Naive B cell (primary cell): ENCODE data around the gene SSR1. TPM values are rescaled to one million over a fixed set of nuclear protein-coding genes. Genes with fewer than 3 reads are reported as not detected.
"Not testable (repeated sequence)": the region's sequence is repeated elsewhere in the genome, so short reads cannot be mapped to it uniquely, and the experiment has no call there.

Source experiments
- ATAC-seq, 2 donors: fragments of 150-1000 bp; cut with Tn5 transposase; 2 replicates each; pipeline ENCODE4 v1.10.0; 2021; ENCODE audit warnings: low read depth in 2 of 2, mild to moderate bottlenecking in 2 of 2, moderate library complexity in 2 of 2
- DNase-seq: peaks from one replicate; pipeline ENCODE4 v3.0.0; 2022
- H3K27ac Mint-ChIP-seq, 6 donors: one replicate each; pipeline ENCODE4 v1.8.0; 2020 to 2022; ENCODE audit warnings: mild to moderate bottlenecking in 6 of 6, mixed read lengths in 6 of 6, moderate library complexity in 5 of 6, inconsistent platforms in 2 of 6
- H3K27me3 Mint-ChIP-seq, 3 donors: one replicate each; pipeline ENCODE4 v1.8.0; 2021 to 2022; ENCODE audit warnings: mixed read lengths in 3 of 3, mild to moderate bottlenecking in 1 of 3
- H3K36me3 Mint-ChIP-seq, 2 donors: one replicate each; pipeline ENCODE4 v1.8.0; 2020 to 2022; ENCODE audit warnings: mixed read lengths in 2 of 2, inconsistent platforms in 1 of 2, mild to moderate bottlenecking in 1 of 2
- H3K4me1 Mint-ChIP-seq, 3 donors: one replicate each; pipeline ENCODE4 v1.8.0; 2020 to 2022; ENCODE audit warnings: mixed read lengths in 3 of 3, inconsistent platforms in 1 of 3, mild to moderate bottlenecking in 1 of 3, moderate library complexity in 1 of 3
- H3K4me3 Mint-ChIP-seq, 8 donors: one replicate each; pipeline ENCODE4 v1.8.0; 2020 to 2022; ENCODE audit warnings: mild to moderate bottlenecking in 8 of 8, mixed read lengths in 8 of 8, moderate library complexity in 8 of 8, inconsistent platforms in 2 of 8
- H3K9me3 Mint-ChIP-seq, 7 donors: one replicate each; pipeline ENCODE4 v1.8.0; 2020 to 2022; ENCODE audit warnings: mixed read lengths in 7 of 7, mild to moderate bottlenecking in 5 of 7, inconsistent platforms in 2 of 7, moderate library complexity in 1 of 7
- polyA plus RNA-seq, 6 donors: library from polyadenylated mRNA; unstranded; fragments of 300-500 nt; fragmentation: Illumina TruSeq; gene quantifications; one replicate each; pipeline ENCODE4 v1.2.3, GENCODE V29; 2021; ENCODE audit warnings: low read depth in 6 of 6

SSR1 gene
- polyA plus RNA-seq, 6 donors from 2014 or later: 122 to 167 (median 147) TPM

DNA sequence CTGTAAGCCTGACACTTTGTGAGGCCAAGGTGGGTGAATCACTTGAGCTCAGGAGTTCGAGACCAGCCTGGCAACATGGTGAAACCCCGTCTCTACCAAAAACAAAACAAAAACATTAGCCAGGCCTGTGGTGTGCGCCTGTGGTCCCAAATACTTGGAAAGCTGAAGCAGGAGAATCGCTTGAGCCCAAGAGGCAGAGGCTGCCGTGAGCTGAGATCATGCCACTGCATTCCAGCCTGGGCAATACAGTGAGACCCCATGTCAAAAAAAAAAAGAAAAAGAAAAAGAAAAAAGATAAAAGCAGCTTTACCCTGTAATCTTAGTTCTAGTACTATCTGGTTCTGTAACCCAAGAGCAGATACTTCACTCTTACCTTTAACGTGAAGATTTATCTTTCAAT, 27.6 kb downstream of the SSR1 start:
- H3K36me3 Mint-ChIP-seq: peaks cover 0 to 11% of the 10 kb centered on the region in 2 donors
- H3K27ac Mint-ChIP-seq: peak overlapping the region in 2 of 6 donors; percentile 12 to 81
- H3K9me3 Mint-ChIP-seq: no peaks in the 10 kb centered on the region
- H3K4me3 Mint-ChIP-seq: no peak overlapping the region
- DNase-seq: no peak
- peaks cover 8 to 13% (median 10%) of the 10 kb centered on the region in 3 donors for H3K4me1 Mint-ChIP-seq
- ATAC-seq: no peak
- H3K27me3 Mint-ChIP-seq: no peaks in the 10 kb centered on the region

GRCh38 chr6:7283676-7284075, 29.3 kb downstream of the SSR1 start:
- Mint-ChIP-seq H3K27ac (peak overlapping the region in 4 of 6 donors; percentile 27 to 56 (median 42)), H3K4me1 (peaks cover 12 to 23% (median 14%) of the 10 kb centered on the region in 3 donors), H3K4me3 (no peak overlapping the region), H3K9me3 (no peaks in the 10 kb centered on the region), H3K27me3 (no peaks in the 10 kb centered on the region), H3K36me3 (peaks cover 0 to 11% of the 10 kb centered on the region in 2 donors)
- ATAC-seq (no peak), DNase-seq (no peak)

GRCh38 chr6:7282097-7282906, 30.7 kb downstream of the SSR1 start:
- Mint-ChIP-seq H3K4me3 (peak overlapping the region in 1 of 8 donors; percentile 5), H3K4me1 (peaks cover 25 to 37% (median 28%) of the 10 kb centered on the region in 3 donors), H3K9me3 (no peaks in the 10 kb centered on the region), H3K27ac (peak overlapping the region; percentile 36 to 87 (median 72)), H3K27me3 (no peaks in the 10 kb centered on the region), H3K36me3 (peaks cover 0 to 5% of the 10 kb centered on the region in 2 donors)
- DNase-seq (no peak), ATAC-seq (no peak)

DNA sequence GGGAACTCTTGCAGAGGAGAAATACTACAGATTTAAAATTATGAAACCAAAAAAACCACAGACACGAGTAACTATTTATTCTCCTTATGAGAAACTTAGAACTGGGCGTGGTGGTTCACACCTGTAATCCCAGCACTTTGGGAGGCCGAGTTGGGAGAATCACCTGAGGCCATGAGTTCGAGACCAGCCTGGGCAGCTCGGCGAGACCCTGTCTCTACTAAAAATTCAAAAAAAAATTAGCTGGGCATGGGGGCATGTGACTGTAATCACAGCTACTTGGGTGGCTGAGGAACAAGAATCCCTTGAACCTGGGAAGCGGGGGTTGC, 36.8 kb downstream of the SSR1 start:
- Mint-ChIP-seq H3K36me3 (no peaks in the 10 kb centered on the region), H3K4me3 (peak overlapping the region in 7 of 8 donors; percentile 34 to 88 (median 72)), H3K27ac (peak overlapping the region; percentile 61 to 95 (median 84)), H3K9me3 (no peaks in the 10 kb centered on the region), H3K27me3 (no peaks in the 10 kb centered on the region), H3K4me1 (peaks cover 26 to 43% (median 31%) of the 10 kb centered on the region in 3 donors)
- no peak for DNase-seq
- no peak for ATAC-seq

GRCh38 chr6:7274525-7274924, 38.5 kb downstream of the SSR1 start:
- H3K27me3 Mint-ChIP-seq, ATAC-seq, H3K36me3 Mint-ChIP-seq, H3K4me3 Mint-ChIP-seq, DNase-seq, H3K9me3 Mint-ChIP-seq: not testable (repeated sequence)
- Mint-ChIP-seq H3K4me1 (peaks cover 29 to 40% (median 31%) of the 10 kb centered on the region in 3 donors), H3K27ac (peak overlapping the region in 1 of 6 donors; percentile 5)

DNA sequence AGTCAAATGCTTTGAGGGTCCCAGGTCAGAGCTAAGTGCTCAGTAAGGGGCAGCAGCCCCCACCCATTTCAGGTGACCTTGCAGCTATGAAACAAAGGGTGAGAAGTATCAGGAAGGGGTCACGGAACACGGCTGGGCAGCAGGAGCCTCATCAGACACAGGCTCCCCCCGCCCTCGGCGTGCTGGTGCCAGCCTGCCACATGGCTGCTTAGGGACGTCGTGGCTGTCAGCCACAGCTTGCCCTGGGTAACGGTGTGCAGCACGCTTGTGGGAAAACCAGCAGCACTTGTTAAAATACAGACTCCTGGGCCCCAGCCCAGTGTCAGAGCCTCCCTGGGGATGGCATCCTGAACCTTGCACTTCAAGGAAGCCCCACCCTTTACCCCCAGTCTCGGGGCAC, 39.3 kb downstream of the SSR1 start:
- no peaks in the 10 kb centered on the region for H3K9me3 Mint-ChIP-seq
- peaks cover 26 to 32% (median 28%) of the 10 kb centered on the region in 3 donors for H3K4me1 Mint-ChIP-seq
- H3K4me3 Mint-ChIP-seq: peak overlapping the region in 1 of 8 donors; percentile 52
- no peaks in the 10 kb centered on the region for H3K27me3 Mint-ChIP-seq
- no peaks in the 10 kb centered on the region for H3K36me3 Mint-ChIP-seq
- DNase-seq (no peak), ATAC-seq (no peak)
- peak overlapping the region in 1 of 6 donors; percentile 76 for H3K27ac Mint-ChIP-seq

DNA sequence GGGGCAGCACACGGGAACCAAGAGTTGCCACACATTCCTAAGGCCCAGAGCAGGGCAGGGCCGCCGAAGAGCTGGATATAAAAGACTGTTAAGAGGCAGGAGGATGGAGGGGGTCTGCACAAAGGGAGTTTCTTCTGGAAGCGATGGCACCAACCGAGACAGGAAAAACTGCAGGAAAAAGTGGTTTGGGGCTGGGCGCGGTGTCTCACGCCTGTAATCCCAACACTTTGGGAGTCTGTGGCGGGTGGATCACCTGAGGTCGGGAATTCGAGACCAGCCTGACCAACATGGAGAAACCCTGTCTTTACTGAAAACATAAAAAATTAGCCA, 41.8 kb downstream of the SSR1 start:
- ATAC-seq: no peak

GRCh38 chr6:7270320-7271204, 42.4 kb downstream of the SSR1 start:
- Mint-ChIP-seq H3K36me3 (peaks cover 0 to 12% of the 10 kb centered on the region in 2 donors), H3K27ac (peak overlapping the region in 2 of 6 donors; percentile 45 to 86), H3K27me3 (no peaks in the 10 kb centered on the region), H3K9me3 (peaks cover 0 to 4% (median 0%) of the 10 kb centered on the region in 7 donors), H3K4me3 (peak overlapping the region in 1 of 8 donors; percentile 12), H3K4me1 (peaks cover under 1 to 3% (median 1%) of the 10 kb centered on the region in 3 donors)
- ATAC-seq: no peak
- no peak for DNase-seq

More for the DNA sequence above, 41.8 kb downstream of the SSR1 start:
- DNase-seq: no peak
- peak overlapping the region in 2 of 6 donors; percentile 45 to 86 for H3K27ac Mint-ChIP-seq
- H3K27me3 Mint-ChIP-seq: no peaks in the 10 kb centered on the region
- H3K9me3 Mint-ChIP-seq: peaks cover 0 to 4% (median 0%) of the 10 kb centered on the region in 7 donors
- peak overlapping the region in 1 of 8 donors; percentile 12 for H3K4me3 Mint-ChIP-seq
- peaks cover 0 to 12% of the 10 kb centered on the region in 2 donors for H3K36me3 Mint-ChIP-seq
- peaks cover 7 to 9% (median 7%) of the 10 kb centered on the region in 3 donors for H3K4me1 Mint-ChIP-seq

DNA sequence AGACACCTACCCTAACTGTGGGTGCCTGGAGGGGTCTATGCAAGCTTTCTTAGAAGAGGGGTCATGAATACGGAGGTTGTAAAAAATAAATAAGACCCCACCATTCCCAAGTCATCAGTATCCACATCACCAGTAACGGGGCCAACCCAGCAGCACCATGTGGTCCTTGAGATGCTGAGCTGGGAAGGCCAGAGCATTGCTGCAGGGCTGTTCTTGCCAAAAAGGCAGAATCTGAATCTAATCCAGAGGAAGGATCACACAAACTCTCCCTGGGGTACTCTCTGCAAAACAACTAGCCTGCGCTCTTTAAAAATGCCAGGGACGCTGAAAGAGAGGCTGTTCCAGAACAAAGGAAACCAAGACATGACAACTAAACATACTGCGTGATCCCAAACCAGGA, 43.2 kb downstream of the SSR1 start:
- no peak overlapping the region for H3K4me3 Mint-ChIP-seq
- peak overlapping the region in 1 of 6 donors; percentile 68 for H3K27ac Mint-ChIP-seq
- peaks cover 0 to 12% of the 10 kb centered on the region in 2 donors for H3K36me3 Mint-ChIP-seq
- no peak for ATAC-seq
- DNase-seq: no peak
- H3K4me1 Mint-ChIP-seq: peaks cover 0 to 3% (median 0%) of the 10 kb centered on the region in 3 donors
- H3K9me3 Mint-ChIP-seq: peaks cover 0 to 4% (median 0%) of the 10 kb centered on the region in 7 donors
- H3K27me3 Mint-ChIP-seq: no peaks in the 10 kb centered on the region

GRCh38 chr6:7268816-7269555, 44.0 kb downstream of the SSR1 start:
- DNase-seq: no peak
- Mint-ChIP-seq H3K27me3 (no peaks in the 10 kb centered on the region), H3K9me3 (peaks cover 0 to 4% (median 0%) of the 10 kb centered on the region in 7 donors), H3K27ac (no peak overlapping the region), H3K36me3 (peaks cover 0 to 12% of the 10 kb centered on the region in 2 donors), H3K4me1 (peaks cover 0 to 3% (median 0%) of the 10 kb centered on the region in 3 donors), H3K4me3 (no peak overlapping the region)
- no peak for ATAC-seq

DNA sequence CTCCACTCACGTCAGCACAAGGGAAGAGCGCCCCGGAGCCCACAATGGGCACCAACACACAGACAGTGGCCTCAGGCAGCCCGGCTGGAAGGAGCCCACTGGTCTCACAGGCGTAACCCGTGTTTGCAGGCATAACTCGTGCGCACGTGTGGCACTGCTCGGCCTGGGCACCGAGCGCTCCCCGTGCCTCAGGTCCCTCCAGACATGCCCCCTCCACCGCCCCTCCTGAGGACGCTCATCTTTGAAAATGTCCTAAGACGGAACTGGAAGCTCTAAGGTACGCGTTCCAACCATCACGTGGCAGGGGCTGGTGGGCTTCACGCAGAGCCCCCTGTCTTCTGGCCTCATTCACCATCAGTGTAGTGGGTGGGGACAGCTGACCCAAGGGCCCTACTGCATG, 44.6 kb downstream of the SSR1 start:
- Mint-ChIP-seq H3K36me3 (peaks cover 0 to 12% of the 10 kb centered on the region in 2 donors), H3K4me3 (no peak overlapping the region)

GRCh38 chr6:7267466-7268091, 45.4 kb downstream of the SSR1 start:
- Mint-ChIP-seq H3K36me3 (peaks cover 0 to 12% of the 10 kb centered on the region in 2 donors), H3K9me3 (peaks cover 0 to 4% (median 0%) of the 10 kb centered on the region in 7 donors), H3K4me1 (peaks cover 0 to 3% (median 3%) of the 10 kb centered on the region in 3 donors), H3K4me3 (no peak overlapping the region), H3K27ac (no peak overlapping the region), H3K27me3 (peaks cover 0 to under 1% (median under 1%) of the 10 kb centered on the region in 3 donors)
- DNase-seq (no peak), ATAC-seq (no peak)

More for the DNA sequence above, 44.6 kb downstream of the SSR1 start:
- Mint-ChIP-seq H3K27me3 (no peaks in the 10 kb centered on the region), H3K4me1 (peaks cover 0 to 3% (median 0%) of the 10 kb centered on the region in 3 donors), H3K9me3 (peaks cover 0 to 4% (median 0%) of the 10 kb centered on the region in 7 donors), H3K27ac (no peak overlapping the region)
- ATAC-seq (no peak), DNase-seq (no peak)
